Trophoblast cell (in vitro differentiated cells and primary cell): ENCODE measurements around the gene MFSD2A.

Experiments
- DNase-seq, 2 donors: peaks; one replicate each; pipeline ENCODE4 v3.0.0-alpha.2; 2016
- H2AFZ ChIP-seq: 2 replicates; pipeline ENCODE4 v1.6.1; 2013; ENCODE audit warnings: low read length, moderate library complexity, mild to moderate bottlenecking; ENCODE audit not compliant: insufficient read depth, poor library complexity
- H2AK5ac ChIP-seq: 2 replicates; pipeline ENCODE4 v1.6.1; 2013; ENCODE audit warnings: mild to moderate bottlenecking, low read length
- H2BK120ac ChIP-seq: 2 replicates; pipeline ENCODE4 v1.6.1; 2013; ENCODE audit warnings: low read length, mild to moderate bottlenecking, moderate library complexity; ENCODE audit not compliant: insufficient read depth, poor library complexity
- H2BK12ac ChIP-seq: 2 replicates; pipeline ENCODE4 v1.6.1; 2013; ENCODE audit warnings: mild to moderate bottlenecking, low read length, moderate library complexity
- H2BK5ac ChIP-seq: 2 replicates; pipeline ENCODE4 v1.6.1; 2013; ENCODE audit warnings: low read length, low read depth, moderate library complexity, mild to moderate bottlenecking; ENCODE audit not compliant: poor library complexity
- H3K14ac ChIP-seq: 2 replicates; pipeline ENCODE4 v1.6.1; 2013; ENCODE audit warnings: mild to moderate bottlenecking, low read length
- H3K18ac ChIP-seq: 2 replicates; pipeline ENCODE4 v1.6.1; 2013; ENCODE audit warnings: mild to moderate bottlenecking, low read length
- H3K23ac ChIP-seq: 2 replicates; pipeline ENCODE4 v1.6.1; 2013; ENCODE audit warnings: low read length
- H3K27ac ChIP-seq: 2 replicates; pipeline ENCODE4 v1.5.1; 2013; ENCODE audit warnings: low read depth, mild to moderate bottlenecking, inconsistent platforms, low read length, moderate library complexity
- H3K27me3 ChIP-seq: 2 replicates; pipeline ENCODE4 v1.6.1; 2013; ENCODE audit warnings: inconsistent platforms, mild to moderate bottlenecking, low read length, moderate library complexity; ENCODE audit not compliant: insufficient read depth
- H3K36me3 ChIP-seq, 2 experiments: 1 replicate in 1 of 2; 2 replicates in 1 of 2; pipeline ENCODE4 v1.6.1; 2013; ENCODE audit warnings: low read length in 2 of 2, mild to moderate bottlenecking in 2 of 2, moderate library complexity in 1 of 2; ENCODE audit not compliant: insufficient read depth in 2 of 2, control insufficient read depth in 1 of 2
- H3K4ac ChIP-seq: 2 replicates; pipeline ENCODE4 v1.6.1; 2013; ENCODE audit warnings: low read depth, mild to moderate bottlenecking, low read length, moderate library complexity
- H3K4me1 ChIP-seq, 2 experiments: 1 replicate in 1 of 2; 2 replicates in 1 of 2; pipeline ENCODE4 v1.6.1; 2013; ENCODE audit warnings: low read length in 2 of 2, mild to moderate bottlenecking in 2 of 2, moderate library complexity in 1 of 2; ENCODE audit not compliant: insufficient read depth in 2 of 2, control insufficient read depth in 1 of 2
- H3K4me2 ChIP-seq: 2 replicates; pipeline ENCODE4 v1.6.1; 2013; ENCODE audit warnings: inconsistent platforms, mild to moderate bottlenecking, low read length, moderate library complexity
- H3K4me3 ChIP-seq: 2 replicates; pipeline ENCODE4 v1.5.1; 2013; ENCODE audit warnings: mild to moderate bottlenecking, low read depth, low read length, inconsistent platforms
- H3K79me1 ChIP-seq: one replicate; pipeline ENCODE4 v1.6.1; 2013; ENCODE audit warnings: low read length
- H3K79me2 ChIP-seq: 2 replicates; pipeline ENCODE4 v1.6.1; 2013; ENCODE audit warnings: low read length, mild to moderate bottlenecking; ENCODE audit not compliant: control insufficient read depth, insufficient read depth, poor library complexity
- H3K9ac ChIP-seq: 2 replicates; pipeline ENCODE4 v1.6.1; 2013; ENCODE audit warnings: mild to moderate bottlenecking, low read length
- H3K9me3 ChIP-seq: 2 replicates; pipeline ENCODE4 v1.6.1; 2013; ENCODE audit warnings: low read depth, mild to moderate bottlenecking, control low read depth, inconsistent platforms, low read length; ENCODE audit not compliant: insufficient read depth
- H4K12ac ChIP-seq: 2 replicates; pipeline ENCODE4 v1.6.1; 2013; ENCODE audit warnings: low read depth, mild to moderate bottlenecking, low read length, moderate library complexity
- H4K8ac ChIP-seq: 2 replicates; pipeline ENCODE4 v1.6.1; 2013; ENCODE audit warnings: low read depth, mild to moderate bottlenecking, low read length, moderate library complexity
- H4K91ac ChIP-seq: one replicate; pipeline ENCODE4 v1.6.1; 2013; ENCODE audit warnings: low read depth, mild to moderate bottlenecking, low read length, moderate library complexity
- WGBS: extraction: QIAGEN DNeasy Blood & Tissue Kit; methylation state at CpG from one replicate; pipeline ENCODE4 v1.1.7; 2013; ENCODE audit warnings: missing lambda C conversion rate; ENCODE audit not compliant: insufficient read length, insufficient coverage; ENCODE audit errors: extremely low coverage; 5-methylcytosine and 5-hydroxymethylcytosine counted together

The MFSD2A gene

GRCh38 chr1:39936724-39937491 is 18.0 kb upstream of the MFSD2A start:
- Histone ChIP-seq H3K4me1 (no peaks in the 10 kb centered on the region), H3K79me1 (no peaks in the 10 kb centered on the region), H3K79me2 (no peaks in the 10 kb centered on the region), H2AFZ (no peak overlapping the region), H3K4me2 (no peak overlapping the region), H2BK5ac (no peak overlapping the region), H3K4me3 (no peak overlapping the region), H4K91ac (no peak overlapping the region), H3K4ac (no peak overlapping the region), H3K27ac (no peak overlapping the region), H3K23ac (no peak overlapping the region), H3K27me3 (no peaks in the 10 kb centered on the region), H3K9me3 (peaks cover 1% of the 10 kb centered on the region), H3K18ac (no peak overlapping the region), H4K12ac (no peak overlapping the region), H2BK12ac (no peak overlapping the region), H3K36me3 (no peaks in the 10 kb centered on the region), H3K9ac (no peak overlapping the region), H2AK5ac (no peak overlapping the region), H3K14ac (no peak overlapping the region), H2BK120ac (no peak overlapping the region), H4K8ac (no peak overlapping the region)
- DNase-seq: no peak
- WGBS: no CpG with 5 or more reads among the region's 2 CpGs

GRCh38 chr1:39938856-39939255 is 16.1 kb upstream of the MFSD2A start:
- Histone ChIP-seq H2BK120ac (no peak overlapping the region), H3K14ac (no peak overlapping the region), H2AK5ac (no peak overlapping the region), H3K4me1 (no peaks in the 10 kb centered on the region), H3K27me3 (no peaks in the 10 kb centered on the region), H4K91ac (no peak overlapping the region), H3K23ac (no peak overlapping the region), H3K4me2 (no peak overlapping the region), H3K9ac (no peak overlapping the region), H3K4ac (no peak overlapping the region), H2AFZ (no peak overlapping the region), H3K9me3 (peaks cover 1% of the 10 kb centered on the region), H3K27ac (no peak overlapping the region), H3K79me1 (no peaks in the 10 kb centered on the region), H3K4me3 (no peak overlapping the region), H4K8ac (no peak overlapping the region), H3K79me2 (no peaks in the 10 kb centered on the region), H2BK12ac (no peak overlapping the region), H4K12ac (no peak overlapping the region), H2BK5ac (no peak overlapping the region), H3K18ac (no peak overlapping the region), H3K36me3 (no peaks in the 10 kb centered on the region)
- peak; percentile 87 to 92 for DNase-seq
- WGBS: no CpG with 5 or more reads among the region's 8 CpGs

GRCh38 chr1:39940253-39940652 is 14.7 kb upstream of the MFSD2A start:
- H3K9ac ChIP-seq: no peak overlapping the region
- no peaks in the 10 kb centered on the region for H3K4me1 ChIP-seq
- no peak overlapping the region for H3K4me3 ChIP-seq
- no peak overlapping the region for H2BK12ac ChIP-seq
- no CpG with 5 or more reads among the region's 5 CpGs for WGBS
- no peak overlapping the region for H3K27ac ChIP-seq
- no peak overlapping the region for H4K8ac ChIP-seq
- H4K91ac ChIP-seq: no peak overlapping the region
- no peak overlapping the region for H3K18ac ChIP-seq
- no peak overlapping the region for H2BK5ac ChIP-seq
- no peaks in the 10 kb centered on the region for H3K79me2 ChIP-seq
- H2AK5ac ChIP-seq: no peak overlapping the region
- H3K36me3 ChIP-seq: no peaks in the 10 kb centered on the region
- peaks cover 1% of the 10 kb centered on the region for H3K9me3 ChIP-seq
- H2AFZ ChIP-seq: no peak overlapping the region
- H4K12ac ChIP-seq: no peak overlapping the region
- no peaks in the 10 kb centered on the region for H3K79me1 ChIP-seq
- no peak overlapping the region for H2BK120ac ChIP-seq
- no peak overlapping the region for H3K14ac ChIP-seq
- no peak overlapping the region for H3K4me2 ChIP-seq
- no peaks in the 10 kb centered on the region for H3K27me3 ChIP-seq
- DNase-seq: peak; percentile 73 to 83
- H3K4ac ChIP-seq: no peak overlapping the region
- H3K23ac ChIP-seq: no peak overlapping the region

- no peak overlapping the region for H4K91ac ChIP-seq
- no peaks in the 10 kb centered on the region for H3K79me2 ChIP-seq
- no peak overlapping the region for H3K9ac ChIP-seq
- no peak overlapping the region for H3K23ac ChIP-seq
- no peak overlapping the region for H3K4me2 ChIP-seq
- peaks cover 1% of the 10 kb centered on the region for H3K9me3 ChIP-seq
- H2BK5ac ChIP-seq: no peak overlapping the region
- no peak overlapping the region for H3K18ac ChIP-seq
- DNase-seq: no peak
- no peaks in the 10 kb centered on the region for H3K36me3 ChIP-seq
- no peaks in the 10 kb centered on the region for H3K79me1 ChIP-seq
- H3K4ac ChIP-seq: no peak overlapping the region
- H2AFZ ChIP-seq: no peak overlapping the region
- H3K27ac ChIP-seq: no peak overlapping the region
- no peaks in the 10 kb centered on the region for H3K27me3 ChIP-seq
- H4K8ac ChIP-seq: no peak overlapping the region
- H2AK5ac ChIP-seq: no peak overlapping the region
- no peak overlapping the region for H3K14ac ChIP-seq
- WGBS: no CpG with 5 or more reads among the region's 9 CpGs
- H3K4me3 ChIP-seq: no peak overlapping the region
- no peak overlapping the region for H2BK12ac ChIP-seq
- no peak overlapping the region for H4K12ac ChIP-seq
- H3K4me1 ChIP-seq: no peaks in the 10 kb centered on the region
- no peak overlapping the region for H2BK120ac ChIP-seq
Measured at GRCh38 chr1:39940980-39941871, 13.7 kb upstream of the MFSD2A start.
